PFSK-1 (cell line): ENCODE measurements around the gene OLAH.

Source experiments
- FOXP2 ChIP-seq: optimal IDR thresholded peaks from 2 replicates; pipeline ENCODE3; 2011; ENCODE audit warnings: borderline replicate concordance, control low read depth, inconsistent platforms; ENCODE audit not compliant: insufficient read depth; ENCODE audit errors: extremely low read length, extremely low read depth
- POLR2AphosphoS5 ChIP-seq: IDR thresholded peaks from 2 replicates; pipeline ENCODE4 v1.6.1; 2012; ENCODE audit warnings: low read depth, mild to moderate bottlenecking, control low read depth, low read length, moderate library complexity
- REST ChIP-seq, 2 experiments: IDR thresholded peaks; 2 replicates each; pipeline versions ENCODE4 v1.6.1 to v1.8.0; 2011 to 2012; ENCODE audit warnings: low read depth in 2 of 2, low read length in 2 of 2, control low read depth in 1 of 2, inconsistent platforms in 1 of 2, mild to moderate bottlenecking in 1 of 2, moderate library complexity in 1 of 2; ENCODE audit not compliant: insufficient read depth in 1 of 2
- SIN3A ChIP-seq: IDR thresholded peaks from 2 replicates; pipeline ENCODE4 v1.6.1; 2012; ENCODE audit warnings: mild to moderate bottlenecking, low read length, moderate library complexity, borderline replicate concordance; ENCODE audit not compliant: insufficient read depth
- TAF1 ChIP-seq: IDR thresholded peaks from 2 replicates; pipeline ENCODE4 v1.6.1; 2012; ENCODE audit warnings: low read length, control low read depth, borderline replicate concordance; ENCODE audit not compliant: insufficient read depth

The OLAH gene

GRCh38 chr10:15092855-15093408 is 49.2 kb downstream of the OLAH start:
- TF ChIP-seq FOXP2 = no peak
- no peak for TF ChIP-seq SIN3A
- TF ChIP-seq POLR2AphosphoS5 = no peak
- no peak for TF ChIP-seq TAF1
- no peak for TF ChIP-seq REST (IDR thresholded peaks at IDR 0.05; ENCODE audit: insufficient read depth in 1 of 2, low read depth in 2 of 2, low read length in 2 of 2)

- TF ChIP-seq SIN3A (no peak), POLR2AphosphoS5 (no peak), TAF1 (no peak), FOXP2 (no peak), REST (IDR thresholded peaks at IDR 0.05; ENCODE audit: insufficient read depth in 1 of 2, low read depth in 2 of 2, low read length in 2 of 2) (no peak)
Observed at GRCh38 chr10:15096661-15097010, 52.9 kb downstream of the OLAH start.

GRCh38 chr10:15097011-15097812 is 53.5 kb downstream of the OLAH start, which contains the start of gene RPP38:
Gene RPP38 (plus strand): TSS chr10:15097355. CDS start chr10:15103315, 5,960 bp downstream.
- TF ChIP-seq POLR2AphosphoS5 (peak; percentile 93), REST (IDR thresholded peaks at IDR 0.05; ENCODE audit: insufficient read depth in 1 of 2, low read depth in 2 of 2, low read length in 2 of 2) (peak in 1 of 2 experiments; percentile 45; a peak in 1 of 4 replicates), SIN3A (peak; percentile 60; the same call in 1 of the 2 replicates), TAF1 (peak; percentile 76; the same call in 1 of the 2 replicates), FOXP2 (peak; percentile 63)

- TF ChIP-seq FOXP2 (no peak), REST (IDR thresholded peaks at IDR 0.05; ENCODE audit: insufficient read depth in 1 of 2, low read depth in 2 of 2, low read length in 2 of 2) (no peak), TAF1 (no peak), SIN3A (no peak), POLR2AphosphoS5 (no peak; the same call in 1 of the 2 replicates)
Observed at GRCh38 chr10:15099886-15100285, 56.1 kb downstream of the OLAH start.
